Hepatocyte (in vitro differentiated cells): ENCODE data around the gene HIBCH. TPM values are rescaled to one million over a fixed set of nuclear protein-coding genes. Genes with fewer than 3 reads are reported as not detected.

Source experiments
- DNase-seq: peaks from one replicate; pipeline ENCODE4 v3.0.0-alpha.2; 2016; ENCODE audit warnings: low spot score
- H2AFZ ChIP-seq: fragments of 200-600 bp; sonication (generic); 2 replicates; pipeline ENCODE4 v1.6.0; 2016; ENCODE audit warnings: antibody characterized with exemption, mild to moderate bottlenecking
- H3K27ac ChIP-seq: fragments of 200-600 bp; sonication (generic); 2 replicates; pipeline ENCODE4 v1.5.1; 2016; ENCODE audit warnings: mild to moderate bottlenecking
- H3K27me3 ChIP-seq: fragments of 200-600 bp; sonication (generic); 2 replicates; pipeline ENCODE4 v1.6.1; 2016
- H3K36me3 ChIP-seq: fragments of 200-600 bp; sonication (generic); replicated peaks from 2 replicates; pipeline ENCODE4 v1.5.1; 2016; ENCODE audit warnings: low read depth; ENCODE audit not compliant: insufficient read depth
- H3K4me1 ChIP-seq: fragments of 200-600 bp; sonication (generic); 2 replicates; pipeline ENCODE4 v1.5.1; 2016; ENCODE audit warnings: mild to moderate bottlenecking, moderate library complexity; ENCODE audit not compliant: insufficient read depth
- H3K4me2 ChIP-seq: fragments of 200-600 bp; sonication (generic); 2 replicates; pipeline ENCODE4 v1.6.0; 2016
- H3K4me3 ChIP-seq: fragments of 200-600 bp; sonication (generic); 2 replicates; pipeline ENCODE4 v1.5.1; 2016; ENCODE audit warnings: mild to moderate bottlenecking
- H3K79me2 ChIP-seq: fragments of 200-600 bp; sonication (generic); 2 replicates; pipeline ENCODE4 v1.6.0; 2017; ENCODE audit warnings: mild to moderate bottlenecking
- H3K9me2 ChIP-seq: fragments of 200-600 bp; sonication (generic); replicated peaks from 2 replicates; pipeline ENCODE4 v1.6.0; 2017; ENCODE audit warnings: mild to moderate bottlenecking; ENCODE audit not compliant: insufficient read depth
- H3K9me3 ChIP-seq: fragments of 200-600 bp; sonication (generic); 2 replicates; pipeline ENCODE4 v1.5.1; 2016; ENCODE audit warnings: low read depth, mild to moderate bottlenecking
- H4K20me1 ChIP-seq: fragments of 200-600 bp; sonication (generic); 2 replicates; pipeline ENCODE4 v1.6.0; 2016; ENCODE audit warnings: mild to moderate bottlenecking; ENCODE audit not compliant: insufficient read depth, poor library complexity, severe bottlenecking
- CTCF ChIP-seq: fragments of 200-600 bp; sonication (generic); IDR thresholded peaks from 2 replicates; pipeline ENCODE4 v1.5.1; 2016; ENCODE audit warnings: antibody characterized with exemption, mild to moderate bottlenecking; ENCODE audit not compliant: poor library complexity
- EZH2 ChIP-seq: fragments of 200-600 bp; sonication (generic); IDR thresholded peaks from 2 replicates; pipeline ENCODE4 v1.6.1; 2016; ENCODE audit warnings: antibody characterized with exemption, mild to moderate bottlenecking, borderline replicate concordance
- EZH2phosphoT487 ChIP-seq: fragments of 200-600 bp; sonication (generic); IDR thresholded peaks from one replicate; pipeline ENCODE4 v1.6.1; 2018; ENCODE audit warnings: antibody characterized with exemption, mild to moderate bottlenecking, low read depth, moderate library complexity; ENCODE audit not compliant: unreplicated experiment, severe bottlenecking
- WGBS: methylation state at CpG from one replicate; pipeline ENCODE4 v1.1.6; 2016; ENCODE audit warnings: low lambda C conversion rate; ENCODE audit errors: missing lambda C conversion rate; 5-methylcytosine and 5-hydroxymethylcytosine counted together
- polyA plus RNA-seq: library from polyadenylated mRNA; unstranded; fragments of >200 nt; fragmentation: Nextera tagmentation; extraction: Ambion mirVana; gene quantifications from 2 replicates; pipeline ENCODE4 v1.2.1, GENCODE V29; 2016
- total RNA-seq: library from RNA; depleted of rRNA; stranded (reverse); fragments of >200 nt; gene quantifications from 2 replicates; pipeline ENCODE4 v1.2.3, GENCODE V29; 2014

HIBCH gene
- total and polyA plus RNA-seq, 2 experiments from 2014 or later: 30.9 to 57.0 TPM

- H3K36me3 ChIP-seq: no peaks in the 10 kb centered on the region
- H3K4me3 ChIP-seq: peak overlapping the region; percentile 55
- TF ChIP-seq EZH2phosphoT487 (no peak), CTCF (no peak), EZH2 (no peak)
- H4K20me1 ChIP-seq: no peaks in the 10 kb centered on the region
- H3K27me3 ChIP-seq: no peaks in the 10 kb centered on the region
- peak overlapping the region; percentile 89 for H3K27ac ChIP-seq
- H2AFZ ChIP-seq: peak overlapping the region; percentile 88
- H3K9me3 ChIP-seq: no peaks in the 10 kb centered on the region
- DNase-seq: no peak
- H3K79me2 ChIP-seq: no peaks in the 10 kb centered on the region
- no peaks in the 10 kb centered on the region for H3K9me2 ChIP-seq
- peaks cover 11% of the 10 kb centered on the region for H3K4me1 ChIP-seq
- H3K4me2 ChIP-seq: peak overlapping the region; percentile 91
- 26% methylated on average over 11 of the region's 11 CpGs for WGBS
Measured at GRCh38 chr2:190181123-190181669, 138.4 kb downstream of the HIBCH start.

- Histone ChIP-seq H4K20me1 (no peaks in the 10 kb centered on the region), H3K4me1 (peaks cover 11% of the 10 kb centered on the region), H3K79me2 (no peaks in the 10 kb centered on the region), H3K9me2 (no peaks in the 10 kb centered on the region), H3K27me3 (no peaks in the 10 kb centered on the region), H3K27ac (peak overlapping the region; percentile 89), H2AFZ (peak overlapping the region; percentile 88), H3K4me2 (peak overlapping the region; percentile 91), H3K36me3 (no peaks in the 10 kb centered on the region), H3K4me3 (peak overlapping the region; percentile 55), H3K9me3 (no peaks in the 10 kb centered on the region)
- peak; percentile 81 for DNase-seq
- TF ChIP-seq EZH2phosphoT487: no peak
- TF ChIP-seq EZH2: no peak
- peak; percentile 53 for TF ChIP-seq CTCF
- WGBS: 2% methylated on average over 53 of the region's 82 CpGs
Measured at GRCh38 chr2:190180313-190181122, 139.1 kb downstream of the HIBCH start.

GRCh38 chr2:190179754-190180312, 139.8 kb downstream of the HIBCH start:
- no peaks in the 10 kb centered on the region for H4K20me1 ChIP-seq
- H3K79me2 ChIP-seq: no peaks in the 10 kb centered on the region
- H2AFZ ChIP-seq: peak overlapping the region; percentile 88
- no peak for TF ChIP-seq CTCF
- TF ChIP-seq EZH2phosphoT487: no peak
- TF ChIP-seq EZH2: no peak
- peaks cover 11% of the 10 kb centered on the region for H3K4me1 ChIP-seq
- no peaks in the 10 kb centered on the region for H3K36me3 ChIP-seq
- H3K4me2 ChIP-seq: peak overlapping the region; percentile 91
- H3K27me3 ChIP-seq: no peaks in the 10 kb centered on the region
- DNase-seq: no peak
- 40% methylated on average over 13 of the region's 13 CpGs for WGBS
- no peak overlapping the region for H3K27ac ChIP-seq
- no peaks in the 10 kb centered on the region for H3K9me2 ChIP-seq
- peak overlapping the region; percentile 55 for H3K4me3 ChIP-seq
- H3K9me3 ChIP-seq: no peaks in the 10 kb centered on the region
